HG03103 (cell line): ENCODE data around the gene DERA.
"Not testable (repeated sequence)": the region's sequence is repeated elsewhere in the genome, so short reads cannot be mapped to it uniquely, and the experiment has no call there.

ENCODE experiments used
- ATAC-seq: cut with Tn5 transposase; IDR thresholded peaks from one replicate; pipeline ENCODE4 v1.9.1; 2021; ENCODE audit warnings: low read depth; ENCODE audit not compliant: unreplicated experiment

Gene DERA

DNA sequence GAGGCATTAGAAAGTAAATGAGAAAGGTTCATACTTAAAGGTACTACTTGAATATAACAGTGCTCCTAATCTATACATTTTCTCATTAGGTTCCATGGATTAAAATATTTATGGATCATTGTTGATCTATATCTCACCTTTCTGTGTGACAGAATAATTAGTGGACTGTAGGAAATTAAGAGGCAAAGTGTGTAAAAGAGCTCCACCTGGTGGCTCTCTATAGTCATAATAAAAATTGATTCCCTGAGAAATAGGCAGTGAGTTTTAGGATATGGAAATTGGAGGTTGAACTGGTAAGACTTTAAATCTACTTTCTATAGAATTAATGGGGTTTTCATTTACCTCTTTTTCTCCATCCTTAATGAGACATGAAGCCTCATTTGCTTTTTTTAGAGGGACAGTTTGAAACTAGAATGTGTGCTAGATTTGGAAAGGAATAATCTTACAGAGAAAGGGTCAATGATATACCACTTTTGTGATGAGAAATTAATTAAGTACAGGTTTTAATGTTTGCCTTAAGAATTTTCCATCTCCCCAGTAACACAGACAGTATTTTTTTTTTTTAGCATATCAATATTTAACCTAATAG, 11.8 kb upstream of the DERA start:
- no peak for ATAC-seq

DNA sequence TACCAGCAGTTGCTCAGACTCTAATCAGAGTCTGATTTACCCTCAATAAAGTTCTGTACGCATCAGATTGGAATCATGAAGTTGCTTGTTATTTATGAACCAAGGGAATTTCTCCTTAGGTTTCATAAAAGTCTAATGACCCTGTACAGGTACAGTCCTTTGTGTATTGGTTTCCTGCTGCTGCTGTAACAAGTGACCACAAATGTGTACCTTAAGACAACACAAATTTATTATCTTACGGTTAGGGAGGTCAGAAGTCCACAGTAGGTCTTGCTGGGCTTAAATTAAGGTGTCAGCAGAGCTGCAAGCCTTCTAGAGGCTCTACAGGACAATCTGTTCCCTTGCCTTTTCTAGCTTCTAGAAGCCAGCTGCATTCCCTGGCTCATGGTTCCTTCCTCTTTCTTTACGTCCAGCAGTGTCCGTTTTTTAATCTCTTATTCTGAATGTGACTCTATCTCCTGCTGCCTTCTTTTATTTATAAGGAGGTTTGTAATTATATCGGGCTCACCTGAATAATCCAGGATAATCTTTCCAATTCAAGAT, 6.7 kb upstream of the DERA start:
- no peak for ATAC-seq

DNA sequence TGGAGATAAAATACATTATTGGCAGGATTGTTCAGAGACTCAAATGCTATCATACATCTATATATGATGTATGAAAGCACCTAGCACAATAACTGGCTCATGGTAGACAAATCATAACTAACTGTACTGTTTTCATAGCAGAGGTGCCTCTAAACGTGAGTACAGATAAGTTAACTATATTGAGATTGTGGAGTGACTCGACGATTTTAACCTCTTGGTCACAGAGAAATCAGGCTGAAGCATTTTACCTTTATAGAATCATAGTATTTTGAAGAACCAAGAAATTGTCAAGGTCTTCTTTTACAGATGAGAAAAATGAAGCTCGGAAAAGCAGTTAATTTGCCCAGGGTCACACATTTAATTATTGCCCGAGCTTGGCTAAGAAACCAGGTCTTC, 666 bp upstream of the DERA start:
- no peak for ATAC-seq

DNA sequence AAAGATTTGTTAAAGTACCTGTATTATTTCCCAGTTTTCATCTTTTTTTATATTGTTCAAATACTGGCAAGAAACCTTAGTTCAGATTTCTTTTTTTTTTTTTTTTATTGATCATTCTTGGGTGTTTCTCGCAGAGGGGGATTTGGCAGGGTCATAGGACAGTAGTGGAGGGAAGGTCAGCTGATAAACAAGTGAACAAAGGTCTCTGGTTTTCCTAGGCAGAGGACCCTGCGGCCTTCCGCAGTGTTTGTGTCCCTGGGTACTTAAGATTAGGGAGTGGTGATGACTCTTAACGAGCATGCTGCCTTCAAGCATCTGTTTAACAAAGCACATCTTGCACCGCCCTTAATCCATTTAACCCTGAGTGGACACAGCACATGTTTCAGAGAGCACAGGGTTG, 799 bp downstream of the DERA start:
- ATAC-seq, result not testable (repeated sequence)

DNA sequence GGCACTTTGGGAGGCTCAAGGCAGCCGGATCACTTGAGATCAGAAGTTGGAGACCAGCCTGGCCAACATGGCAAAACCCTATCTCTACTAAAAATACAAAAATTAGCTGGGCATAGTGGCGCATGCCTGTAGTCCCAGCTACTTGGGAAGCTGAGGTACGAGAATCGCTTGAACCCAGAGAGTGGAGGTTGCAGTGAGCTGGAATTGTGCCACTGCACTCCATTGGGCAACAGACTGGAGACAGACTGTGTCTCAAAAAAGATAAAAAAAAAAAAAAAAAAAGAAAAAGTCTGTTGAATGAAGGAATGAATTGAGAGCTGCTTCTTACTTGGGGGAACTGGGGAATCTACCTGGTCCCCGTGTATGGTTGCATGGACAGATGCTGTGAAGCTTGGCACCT, 3.0 kb downstream of the DERA start:
- ATAC-seq, result not testable (repeated sequence)

DNA sequence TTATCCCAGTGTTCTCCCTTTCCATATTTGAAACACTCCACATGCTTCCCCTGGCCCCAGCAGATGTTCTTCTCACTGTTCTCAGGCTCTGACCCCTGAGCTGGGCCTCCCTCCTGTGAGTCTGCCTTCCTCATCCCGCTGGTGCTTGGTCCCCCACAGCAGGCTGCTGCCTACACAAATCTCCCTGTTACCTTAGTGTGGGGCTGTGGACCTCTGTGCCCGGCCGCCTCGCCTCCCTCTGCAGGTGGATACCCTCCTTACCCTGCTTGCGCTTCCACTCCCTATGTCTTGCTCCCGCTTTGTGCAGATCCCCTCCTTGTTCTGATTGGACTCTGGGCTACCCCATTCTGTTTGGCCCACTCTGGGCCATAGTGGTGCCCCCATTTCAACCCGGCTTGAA, 6.9 kb downstream of the DERA start:
- ATAC-seq, result no peak

DNA sequence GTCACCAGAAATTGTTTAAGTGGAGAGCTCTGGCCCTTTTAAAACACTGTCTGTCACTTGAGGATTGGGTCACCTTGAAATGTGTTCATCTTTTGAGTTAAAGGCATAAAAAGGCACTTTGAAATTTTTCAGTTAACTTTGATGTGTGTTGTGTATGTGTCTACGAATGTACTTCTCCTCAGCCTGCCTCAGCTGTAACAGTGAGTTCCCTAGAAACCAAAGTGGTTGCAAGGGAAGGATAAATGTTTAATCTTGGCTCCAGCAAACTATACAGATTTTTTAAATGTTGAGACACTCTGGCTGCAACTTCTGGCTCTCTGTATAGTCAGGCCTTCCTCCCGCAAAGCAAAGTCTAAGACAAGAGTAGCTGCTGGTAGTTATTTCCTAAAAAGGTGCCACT, 8.3 kb downstream of the DERA start:
- ATAC-seq, result no peak

DNA sequence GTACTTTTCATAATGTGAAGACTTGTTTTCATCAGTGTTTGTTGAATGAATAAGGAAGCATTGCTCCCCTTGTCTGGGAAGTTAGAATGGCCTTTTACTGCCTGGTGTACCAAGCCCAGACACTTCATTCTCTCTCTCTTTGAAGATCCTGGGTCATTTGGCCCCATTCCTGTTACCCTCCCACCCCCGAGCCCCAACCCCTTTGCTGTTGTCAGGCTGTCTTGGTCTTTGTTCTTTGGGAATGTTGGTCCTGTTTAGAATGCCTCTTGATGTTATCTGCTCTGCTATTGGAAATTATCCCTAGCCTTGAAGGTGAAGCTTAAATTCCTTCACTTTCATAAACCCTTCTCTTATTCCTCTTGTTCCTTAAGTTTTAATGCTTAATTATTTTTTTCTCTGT, 13.8 kb downstream of the DERA start:
- no peak for ATAC-seq

DNA sequence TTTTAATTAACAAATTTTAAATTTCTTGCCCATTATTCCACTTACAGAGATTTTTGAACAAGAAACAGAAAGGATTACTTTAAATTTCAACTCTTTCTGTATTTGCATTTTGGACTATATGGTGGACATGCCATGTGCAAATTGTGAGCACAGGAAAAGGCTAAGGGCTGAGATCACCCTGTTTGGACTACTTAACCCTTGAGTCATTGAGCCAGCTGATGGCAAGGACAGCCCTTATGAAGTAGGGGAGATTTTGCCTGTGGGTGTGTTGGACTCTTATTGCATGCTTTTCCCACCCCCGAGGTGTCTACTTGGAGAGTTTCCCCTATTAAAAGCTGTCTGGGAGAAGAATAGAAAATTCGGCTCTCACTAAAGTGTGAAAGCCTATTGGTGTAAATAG, 17.2 kb downstream of the DERA start:
- ATAC-seq, result no peak

DNA sequence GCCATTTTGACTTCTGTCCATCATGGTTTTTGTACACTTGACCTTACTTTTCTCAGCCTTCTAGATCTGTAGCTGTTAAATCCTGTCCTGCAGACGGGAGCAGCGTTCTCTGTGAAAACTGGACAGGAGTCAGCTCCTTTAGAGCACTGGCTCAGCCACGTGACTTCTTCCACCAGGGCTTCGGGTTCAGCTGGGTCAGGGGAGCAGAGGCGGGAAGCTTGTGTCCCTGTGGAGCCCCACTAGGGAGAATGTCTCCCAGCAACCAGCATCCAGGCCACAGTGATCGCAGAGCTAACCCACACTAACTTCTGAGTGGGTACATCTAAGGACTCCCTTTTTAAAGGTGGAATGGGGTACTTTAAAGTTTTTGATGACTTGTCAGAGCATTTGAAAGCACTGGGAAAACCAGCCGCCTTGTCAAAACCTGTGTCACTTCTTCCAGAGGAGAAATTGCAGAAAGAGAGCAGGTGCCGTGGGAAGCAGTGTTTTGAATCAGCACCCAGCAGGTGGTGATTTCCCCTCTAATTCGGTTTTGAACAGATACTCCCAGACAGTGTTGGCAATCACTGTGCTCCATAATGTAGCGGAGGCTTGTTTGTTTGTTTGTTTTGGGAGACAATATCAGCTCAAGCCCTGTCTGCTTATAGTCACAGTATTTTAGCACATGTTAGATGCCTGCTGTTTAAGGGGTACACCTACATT, 17.9 kb downstream of the DERA start:
- ATAC-seq, result no peak

DNA sequence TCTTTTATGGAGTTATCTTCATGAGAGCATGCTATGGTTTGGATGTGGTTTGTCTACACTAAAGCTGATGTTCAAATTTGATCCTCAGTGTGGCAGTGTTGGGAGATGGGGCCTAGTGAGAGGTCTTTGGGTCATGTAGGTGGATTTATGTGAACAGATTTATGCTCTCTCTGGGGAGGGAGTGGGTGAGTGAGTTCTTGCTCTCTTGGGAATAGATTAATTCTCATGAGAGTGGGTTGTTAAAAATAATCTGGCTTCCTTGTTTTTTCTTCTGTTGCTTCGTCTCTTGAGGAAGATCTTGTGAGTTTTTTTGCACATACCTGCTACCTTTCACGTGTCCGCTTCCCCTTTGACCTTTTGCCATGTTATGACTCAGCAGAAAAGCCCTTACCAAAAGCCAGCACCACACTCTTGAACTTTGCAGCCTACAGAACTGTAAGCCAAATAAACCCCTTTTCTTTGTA, 20.5 kb downstream of the DERA start:
- peak; percentile 75 for ATAC-seq

DNA sequence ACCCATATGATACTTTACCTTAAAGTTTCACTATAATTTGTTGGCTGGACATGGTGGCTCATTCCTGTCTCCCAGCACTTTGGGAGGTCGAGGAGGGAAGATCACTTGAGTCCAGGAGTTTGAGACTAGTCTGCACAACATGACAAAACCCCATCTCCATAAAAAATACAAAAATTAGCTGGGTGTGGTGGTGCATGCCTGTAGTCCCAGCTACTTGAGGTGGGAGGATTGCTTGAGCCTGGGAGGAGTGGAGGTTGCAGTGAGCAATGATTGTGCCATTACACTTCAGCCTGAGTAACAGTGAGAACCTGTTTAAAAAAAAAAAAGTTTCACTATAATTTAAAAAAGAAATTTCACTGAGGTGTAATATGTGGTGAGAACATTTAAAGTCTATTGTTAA, 21.2 kb downstream of the DERA start:
- no peak for ATAC-seq

DNA sequence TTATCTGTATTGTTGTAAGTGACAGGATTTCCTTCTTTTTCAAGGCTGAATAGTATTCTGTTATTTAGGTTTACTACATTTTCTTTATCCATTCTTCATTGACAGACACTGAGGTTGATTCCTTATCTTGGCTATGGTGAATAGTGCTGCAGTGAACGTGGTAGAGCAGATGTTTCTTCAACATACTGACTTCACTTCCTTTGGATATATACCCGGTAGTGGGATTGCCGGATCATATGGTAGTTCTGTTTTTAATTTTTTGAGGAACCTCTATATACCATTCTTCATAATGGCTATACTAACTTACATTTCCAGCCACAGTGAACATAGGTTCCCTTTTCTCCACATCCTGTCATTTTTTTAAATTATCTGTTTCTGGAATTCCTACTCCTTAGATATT, 21.8 kb downstream of the DERA start:
- no peak for ATAC-seq

DNA sequence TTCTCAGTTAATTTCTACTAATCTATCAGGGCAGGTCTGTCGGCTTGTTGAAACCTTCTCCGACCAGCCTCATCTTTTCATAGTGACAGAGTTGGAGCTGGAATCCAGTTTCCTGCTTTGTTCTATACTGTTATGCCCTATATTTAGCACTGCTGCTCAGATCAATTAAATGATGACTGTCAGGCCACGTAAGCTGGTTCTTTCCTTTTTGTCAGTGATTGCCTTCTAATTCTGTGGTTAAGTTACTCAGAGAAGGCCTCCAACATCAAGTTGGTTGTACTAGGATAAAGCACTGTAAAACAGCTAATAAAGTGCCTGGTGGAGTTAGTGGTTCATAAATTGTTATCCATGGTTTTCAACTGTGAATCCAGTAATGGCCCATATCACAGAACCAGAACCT, 22.6 kb downstream of the DERA start:
- ATAC-seq, result no peak

DNA sequence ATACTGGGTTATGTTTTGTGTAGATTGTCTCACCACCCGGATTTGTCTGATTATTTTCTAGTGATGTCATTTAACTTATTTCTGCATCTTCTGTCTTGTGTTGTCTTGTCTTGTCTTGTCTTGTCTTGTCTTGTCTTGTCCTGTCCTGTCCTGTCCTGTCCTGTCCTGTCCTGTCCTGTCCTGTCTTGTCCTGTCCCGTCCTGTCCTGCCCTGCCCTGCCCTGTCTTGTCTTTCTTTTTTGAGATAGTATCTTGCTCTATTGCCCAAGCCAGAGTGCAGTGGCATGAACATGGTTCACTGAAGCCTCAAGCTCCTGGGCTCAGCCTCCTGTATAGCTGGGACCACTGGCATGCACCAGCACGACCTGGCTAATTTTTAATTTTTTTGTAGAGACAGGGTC, 25.6 kb downstream of the DERA start:
- ATAC-seq, result no peak

DNA sequence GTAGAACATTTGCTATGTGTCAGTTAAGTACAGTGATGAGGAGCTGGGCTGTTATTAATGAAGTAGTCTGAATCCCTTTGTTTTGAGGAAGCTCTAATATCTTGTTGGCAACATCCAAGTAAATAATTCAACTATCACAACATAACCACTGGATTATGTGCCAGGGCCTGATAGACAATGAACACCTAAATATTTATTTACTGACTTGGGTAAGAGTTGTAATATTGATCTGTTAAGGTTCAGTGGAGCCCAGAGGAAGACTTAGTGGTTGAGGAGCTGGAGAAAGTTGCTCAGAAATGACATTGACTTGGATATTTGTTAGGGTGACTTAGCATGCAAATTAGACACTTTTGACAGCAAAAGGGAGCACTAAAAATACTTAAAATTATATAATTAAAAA, 26.8 kb downstream of the DERA start:
- ATAC-seq, result no peak

DNA sequence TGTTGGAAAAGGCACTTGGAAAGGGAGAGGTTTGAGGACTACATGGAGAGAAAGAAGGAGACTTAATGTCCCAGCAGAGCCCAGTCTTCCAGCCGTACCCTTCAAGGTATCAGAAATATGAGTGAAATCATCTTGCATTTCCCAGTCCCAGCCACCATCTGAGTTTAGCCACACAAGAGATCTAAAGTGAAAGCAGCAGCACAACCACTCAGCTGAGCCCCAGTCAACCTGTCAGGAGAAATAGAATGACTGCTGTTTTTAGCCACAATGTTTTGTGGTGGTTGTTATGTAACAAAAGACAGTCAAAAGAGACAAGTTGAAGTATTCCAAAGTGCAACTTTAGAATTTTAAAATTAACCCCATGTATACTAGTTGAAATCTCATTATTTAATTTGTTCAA, 28.0 kb downstream of the DERA start:
- no peak for ATAC-seq

DNA sequence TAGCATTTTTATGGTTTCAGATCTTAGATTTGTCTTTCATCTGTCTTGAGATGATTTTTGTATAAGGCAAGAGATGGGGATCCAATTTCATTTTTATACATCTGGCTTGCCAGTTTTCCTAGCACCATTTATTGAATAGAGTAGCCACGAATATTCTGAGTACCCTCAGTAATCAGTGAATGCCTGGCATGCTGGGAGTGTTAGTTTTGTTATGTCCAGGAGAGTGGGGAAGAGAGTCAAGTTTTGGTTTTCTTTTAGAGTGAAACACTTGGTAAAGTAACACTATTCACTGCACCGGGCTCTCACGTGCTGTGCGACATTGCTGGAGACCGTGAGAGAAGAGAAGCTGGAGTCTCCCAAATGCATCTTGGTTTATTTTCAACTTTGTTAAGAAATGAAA, 31.3 kb downstream of the DERA start:
- ATAC-seq, result no peak

DNA sequence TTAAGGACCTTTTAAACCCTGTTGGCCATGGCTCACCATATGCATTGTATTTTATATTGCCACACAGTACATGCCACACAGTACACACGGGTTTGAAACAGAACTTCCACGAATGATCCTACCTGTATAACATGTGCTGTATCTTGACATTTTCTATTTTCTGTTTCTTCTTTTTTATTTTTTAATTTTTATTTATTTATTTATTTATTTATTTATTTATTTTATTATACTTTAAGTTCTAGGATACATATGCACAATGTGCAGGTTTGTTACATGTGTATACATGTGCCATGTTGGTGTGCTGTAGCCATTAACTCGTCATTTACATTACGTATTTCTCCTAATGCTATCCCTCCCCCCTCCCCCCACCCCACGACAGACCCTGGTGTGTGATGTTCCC, 32.4 kb downstream of the DERA start:
- ATAC-seq, result not testable (repeated sequence)

DNA sequence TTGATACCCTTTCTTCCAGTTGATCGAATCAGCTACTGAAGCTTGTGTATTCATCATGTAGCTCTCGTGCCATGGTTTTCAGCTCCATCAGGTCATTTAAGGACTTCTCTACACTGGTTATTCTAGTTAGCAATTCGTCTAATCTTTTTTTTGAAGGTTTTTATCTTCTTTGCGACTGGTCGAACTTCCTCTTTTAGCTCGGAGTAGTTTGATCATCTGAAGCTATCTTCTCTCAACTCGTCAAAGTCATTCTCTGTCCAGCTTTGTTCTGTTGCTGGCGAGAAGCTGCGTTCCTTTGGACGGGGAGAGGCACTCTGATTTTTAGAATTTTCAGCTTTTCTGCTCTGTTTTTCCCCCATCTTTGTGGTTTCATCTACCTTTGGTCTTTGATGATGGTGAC, 37.3 kb downstream of the DERA start:
- not testable (repeated sequence) for ATAC-seq

DNA sequence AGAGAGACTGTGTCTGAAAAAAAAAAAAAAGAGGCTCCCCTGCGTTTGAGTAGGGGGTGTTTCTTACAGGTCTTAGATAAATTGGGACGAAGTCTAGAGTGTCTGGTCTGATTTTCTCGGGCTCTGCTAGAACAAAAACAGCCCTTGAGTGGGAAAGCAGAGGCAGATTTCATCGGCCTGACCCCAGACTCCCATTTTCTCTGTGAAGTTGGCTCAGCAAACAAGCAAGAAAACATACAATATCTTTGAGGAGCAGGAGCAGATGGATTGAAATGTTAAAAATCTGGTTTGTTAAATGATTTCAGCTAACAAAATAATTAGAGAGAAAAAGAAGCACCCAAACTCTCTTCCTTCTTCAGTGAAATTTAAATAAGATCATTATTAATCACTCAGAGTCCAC, 44.1 kb downstream of the DERA start:
- ATAC-seq, result no peak

DNA sequence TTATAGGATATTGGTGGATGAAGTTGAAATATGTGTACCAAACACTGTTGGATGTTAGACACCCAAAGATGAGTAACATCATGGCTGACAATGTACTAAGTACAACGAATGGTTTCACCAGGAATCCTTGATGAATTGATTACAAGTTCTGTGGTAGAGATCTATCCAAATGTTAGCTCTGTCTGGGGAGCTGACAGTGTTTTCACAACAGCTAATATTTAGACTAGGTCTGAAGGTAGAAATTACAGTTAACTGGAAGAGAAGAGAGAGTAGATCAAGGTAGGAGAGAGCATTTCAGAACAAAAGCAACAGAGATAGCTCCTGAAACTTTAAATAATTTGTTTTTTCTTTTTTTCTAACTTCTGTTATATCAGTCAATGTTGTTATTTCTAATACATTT, 44.9 kb downstream of the DERA start:
- no peak for ATAC-seq
